HCT116 (cell line): ENCODE data around the gene MMRN1. TPM values are rescaled to one million over a fixed set of nuclear protein-coding genes. Genes with fewer than 3 reads are reported as not detected.

Source experiments
- ATAC-seq: fragments of 200-7000 bp; cut with Tn5 transposase; 2 replicates; pipeline ENCODE4 v1.9.1; 2020; ENCODE audit warnings: mild to moderate bottlenecking, moderate library complexity
- BruUV-seq: library from RNA; stranded (reverse); fragments of 400-500 nt; replicated peaks from 2 replicates; lab custom pipeline; 2021; lab: Mats Ljungman, UMichigan
- CTCF ChIA-PET: fragments of 300-600 bp; sonication (Branson Sonifier 250); formaldehyde crosslinking; loops from one replicate; lab custom pipeline; 2021; ENCODE audit warnings: antibody characterized with exemption; lab: Charles Lee
- POLR2A ChIA-PET: fragments of 300-600, 350-600 bp; sonication (Branson Sonifier 250); formaldehyde crosslinking; loops from one replicate; lab custom pipeline; 2021; ENCODE audit warnings: antibody characterized with exemption; lab: Charles Lee
- RAD21 ChIA-PET, 2 experiments: fragments of 300-600 bp; sonication (Branson Sonifier 250); formaldehyde crosslinking; loops; one replicate each; lab custom pipeline; 2023; ENCODE audit warnings: low total read pairs in 2 of 2; ENCODE audit not compliant: uncharacterized antibody in 2 of 2, unreplicated experiment in 2 of 2, low non-redundant PET in 1 of 2; lab: Charles Lee
- DNase-seq: peaks from one replicate; pipeline ENCODE4 v3.0.0-alpha.2; 2010; ENCODE audit warnings: low read depth, low spot score
- H2AFZ ChIP-seq: fragments of 200-600 bp; shearing (Covaris generic), sonication (generic); 2 replicates; pipeline ENCODE4 v1.6.1; 2017; ENCODE audit warnings: low read depth, mixed run types, mixed read lengths, antibody characterized with exemption, low read length; ENCODE audit not compliant: poor library complexity, severe bottlenecking
- H3K27ac ChIP-seq: 2 replicates; pipeline ENCODE4 v1.5.1; 2012; ENCODE audit warnings: low read depth, low read length
- H3K27me3 ChIP-seq: fragments of 200-600 bp; sonication (generic); 2 replicates; pipeline ENCODE4 v1.6.1; 2016; ENCODE audit warnings: mixed run types, low read length, mixed read lengths; ENCODE audit not compliant: insufficient read depth
- H3K36me3 ChIP-seq, 2 experiments: fragments of 200-500 bp in 1 of 2; fragments of 200-600 bp in 1 of 2; sonication (Bioruptor generic) in 1 of 2; sonication (generic) in 1 of 2; 2 replicates each; pipeline versions ENCODE4 v1.5.1 to v1.6.1; 2014 to 2016; ENCODE audit warnings: low read length in 2 of 2, inconsistent platforms in 1 of 2, mixed read lengths in 1 of 2, mixed run types in 1 of 2; ENCODE audit not compliant: insufficient read depth in 2 of 2, control insufficient read depth in 1 of 2
- H3K4me1 ChIP-seq, 2 experiments: fragments of 200-600 bp in 1 of 2; sonication (generic) in 1 of 2; 2 replicates each; pipeline versions ENCODE4 v1.5.1 to v1.6.1; 2012 to 2017; ENCODE audit warnings: low read length in 2 of 2, inconsistent platforms in 1 of 2, mild to moderate bottlenecking in 1 of 2, mixed read lengths in 1 of 2, mixed run types in 1 of 2, moderate library complexity in 1 of 2; ENCODE audit not compliant: insufficient read depth in 2 of 2, control insufficient read depth in 1 of 2
- H3K4me2 ChIP-seq: fragments of 200-600 bp; sonication (generic); 2 replicates; pipeline ENCODE4 v1.6.1; 2017; ENCODE audit warnings: mixed run types, low read length, mixed read lengths
- H3K4me3 ChIP-seq, 2 experiments: fragments of 200-600 bp in 1 of 2; sonication (generic) in 1 of 2; replicated peaks in 1 of 2; 2 replicates each; pipeline ENCODE4 v1.5.1; 2011 to 2016; ENCODE audit warnings: low read length in 2 of 2, control low read depth in 1 of 2, low read depth in 1 of 2, mild to moderate bottlenecking in 1 of 2, mixed read lengths in 1 of 2, mixed run types in 1 of 2
- H3K79me2 ChIP-seq: fragments of 200-600 bp; sonication (generic); 2 replicates; pipeline ENCODE4 v1.6.1; 2017; ENCODE audit warnings: mild to moderate bottlenecking, mixed run types, low read length, moderate library complexity, mixed read lengths; ENCODE audit not compliant: insufficient read depth
- H3K9ac ChIP-seq: fragments of 200-600 bp; sonication (generic); 2 replicates; pipeline ENCODE4 v1.6.1; 2016; ENCODE audit warnings: low read length, mixed read lengths
- H3K9me2 ChIP-seq: fragments of 200-600 bp; sonication (generic), shearing (Covaris generic); 2 replicates; pipeline ENCODE4 v1.6.1; 2017; ENCODE audit warnings: mixed run types, mild to moderate bottlenecking, moderate library complexity; ENCODE audit not compliant: insufficient read depth
- H3K9me3 ChIP-seq, 2 experiments: fragments of 200-500 bp in 1 of 2; fragments of 200-600 bp in 1 of 2; sonication (Bioruptor generic) in 1 of 2; sonication (generic) in 1 of 2; 2 replicates each; pipeline ENCODE4 v1.6.1; 2014 to 2017; ENCODE audit warnings: low read length in 2 of 2, mixed read lengths in 2 of 2, inconsistent platforms in 1 of 2, low read depth in 1 of 2, mild to moderate bottlenecking in 1 of 2, mixed run types in 1 of 2, moderate library complexity in 1 of 2; ENCODE audit not compliant: control insufficient read depth in 1 of 2, insufficient read depth in 1 of 2
- H4K20me1 ChIP-seq: fragments of 200-600 bp; sonication (generic), shearing (Covaris generic); 2 replicates; pipeline ENCODE4 v1.6.1; 2017; ENCODE audit warnings: mixed run types, mild to moderate bottlenecking, moderate library complexity; ENCODE audit not compliant: insufficient read depth
- CBX3 ChIP-seq: IDR thresholded peaks from 2 replicates; pipeline ENCODE4 v1.6.1; 2012; ENCODE audit warnings: low read depth
- CTCF ChIP-seq, 3 experiments: fragments of 200-600 bp in 1 of 3; sonication (generic) in 1 of 3; IDR thresholded peaks in 2 of 3; conservative IDR thresholded peaks in 1 of 3; 2 replicates each; pipeline ENCODE4 v1.5.1; 2012 to 2017; ENCODE audit warnings: low read depth in 2 of 3, low read length in 2 of 3, antibody characterized with exemption in 1 of 3, borderline replicate concordance in 1 of 3, control low read depth in 1 of 3, mild to moderate bottlenecking in 1 of 3, mixed read lengths in 1 of 3, mixed run types in 1 of 3, moderate library complexity in 1 of 3; ENCODE audit not compliant: insufficient read depth in 1 of 3
- EGR1 ChIP-seq: IDR thresholded peaks from 2 replicates; pipeline ENCODE4 v1.6.1; 2012; ENCODE audit warnings: low read depth
- EZH2 ChIP-seq: fragments of 200-600 bp; sonication (generic); IDR thresholded peaks from 2 replicates; pipeline ENCODE4 v1.6.1; 2017; ENCODE audit warnings: antibody characterized with exemption, mixed run types
- FOSL1 ChIP-seq: IDR thresholded peaks from 2 replicates; pipeline ENCODE4 v1.6.1; 2012; ENCODE audit warnings: low read depth
- MAX ChIP-seq: IDR thresholded peaks from 2 replicates; pipeline ENCODE4 v1.6.1; 2012
- POLR2A ChIP-seq: IDR thresholded peaks from 2 replicates; pipeline ENCODE4 v1.7.0; 2011; ENCODE audit warnings: borderline replicate concordance; ENCODE audit not compliant: insufficient read depth, insufficient read length; ENCODE audit errors: extremely low read depth
- POLR2AphosphoS5 ChIP-seq: IDR thresholded peaks from 2 replicates; pipeline ENCODE4 v1.6.1; 2011; ENCODE audit warnings: mild to moderate bottlenecking, low read depth, low read length, moderate library complexity
- REST ChIP-seq: IDR thresholded peaks from 2 replicates; pipeline ENCODE4 v1.6.1; 2012; ENCODE audit warnings: low read depth
- SP1 ChIP-seq: IDR thresholded peaks from 2 replicates; pipeline ENCODE4 v1.6.1; 2012; ENCODE audit warnings: low read depth
- TCF7L2 ChIP-seq: IDR thresholded peaks from 2 replicates; pipeline ENCODE4 v1.7.0; 2011; ENCODE audit warnings: borderline replicate concordance, inconsistent platforms; ENCODE audit not compliant: insufficient read depth, insufficient read length; ENCODE audit errors: extremely low read depth
- ZFX ChIP-seq: fragments of 450-650 bp; IDR thresholded peaks from 2 replicates; pipeline ENCODE4 v1.6.1; 2017
- intact Hi-C: fragments of 100-400 bp; cut with micrococcal nuclease; formaldehyde crosslinking; loops from 2 replicates; pipeline ENCODE4 v1.10.0; 2022
- total RNA-seq: library from RNA; stranded (reverse); gene quantifications from one replicate; pipeline ENCODE4 v1.2.1, GENCODE V29; 2021; ENCODE audit not compliant: unreplicated experiment

Gene MMRN1
- total RNA-seq, 1 experiment from 2014 or later: 0.12 TPM

- ChIA-PET CTCF (no interaction called here), RAD21 (no interaction called here), POLR2A (no interaction called here)
- Histone ChIP-seq H3K9me3 (no peaks in the 10 kb centered on the region), H3K4me3 (no peak overlapping the region), H3K4me1 (no peaks in the 10 kb centered on the region), H3K79me2 (no peaks in the 10 kb centered on the region), H4K20me1 (no peaks in the 10 kb centered on the region), H3K4me2 (no peak overlapping the region), H3K9me2 (no peaks in the 10 kb centered on the region), H2AFZ (no peak overlapping the region), H3K36me3 (no peaks in the 10 kb centered on the region), H3K27ac (no peak overlapping the region), H3K9ac (no peak overlapping the region), H3K27me3 (no peaks in the 10 kb centered on the region)
- no peak for ATAC-seq
- intact Hi-C loops: loop anchor here (10.0 kb wide), 1 partner anchor 685 kb away; no protein-coding TSS in a partner anchor
- no peak for DNase-seq
- BruUV-seq: no TSS peak
- TF ChIP-seq EGR1: no peak
- TF ChIP-seq FOSL1: no peak
- TF ChIP-seq POLR2AphosphoS5: no peak
- TF ChIP-seq CTCF (IDR thresholded peaks at IDR 0.05 in 2 of 3, conservative IDR thresholded peaks at IDR 0.05 in 1 of 3; ENCODE audit: borderline replicate concordance in 1 of 3, insufficient read depth in 1 of 3, low read depth in 2 of 3, low read length in 2 of 3): no peak
- no peak for TF ChIP-seq EZH2
Observed at GRCh38 chr4:89909889-89910288, 15.2 kb downstream of the MMRN1 start.

GRCh38 chr4:89913623-89914022 is 19.0 kb downstream of the MMRN1 start:
- no peaks in the 10 kb centered on the region for H3K79me2 ChIP-seq
- no TSS peak for BruUV-seq
- CTCF ChIA-PET: no interaction called here
- TF ChIP-seq SP1: no peak
- no peak for TF ChIP-seq CTCF (IDR thresholded peaks at IDR 0.05 in 2 of 3, conservative IDR thresholded peaks at IDR 0.05 in 1 of 3; ENCODE audit: borderline replicate concordance in 1 of 3, insufficient read depth in 1 of 3, low read depth in 2 of 3, low read length in 2 of 3)
- TF ChIP-seq FOSL1: no peak
- no peak for TF ChIP-seq MAX
- no peak for TF ChIP-seq CBX3
- no peak for TF ChIP-seq POLR2A
- TF ChIP-seq TCF7L2: no peak
- TF ChIP-seq EZH2: no peak
- TF ChIP-seq REST: no peak
- no peak for TF ChIP-seq EGR1
- TF ChIP-seq ZFX: no peak

More at GRCh38 chr4:89913623-89914022, 19.0 kb downstream of the MMRN1 start:
- no peak overlapping the region for H3K4me2 ChIP-seq
- no peak overlapping the region for H2AFZ ChIP-seq
- intact Hi-C loops: no loop called here
- no peak overlapping the region for H3K4me3 ChIP-seq
- ChIA-PET POLR2A (no interaction called here), RAD21 (no interaction called here)
- no peaks in the 10 kb centered on the region for H4K20me1 ChIP-seq
- no peak overlapping the region for H3K27ac ChIP-seq
- DNase-seq (no peak), ATAC-seq (no peak)
- no peaks in the 10 kb centered on the region for H3K9me3 ChIP-seq
- no peaks in the 10 kb centered on the region for H3K4me1 ChIP-seq
- no peak overlapping the region for H3K9ac ChIP-seq
- H3K27me3 ChIP-seq: no peaks in the 10 kb centered on the region
- H3K9me2 ChIP-seq: no peaks in the 10 kb centered on the region
- no peaks in the 10 kb centered on the region for H3K36me3 ChIP-seq
